ENCODE measurements around the gene FMOD.

GRCh38 chr1:203304391-203304918 is 46.5 kb downstream of the FMOD start:
- TF ChIP-seq SP3 (tag by site-specific recombination; IDR thresholded peaks at IDR 0.05) = no peak
- TF ChIP-seq REST (tag by site-specific recombination; IDR thresholded peaks at IDR 0.05) = no peak
- no peak for TF ChIP-seq ZNF18 (tag by site-specific recombination; IDR thresholded peaks at IDR 0.05)
- no peak for TF ChIP-seq ZNF658 (tag by site-specific recombination; IDR thresholded peaks at IDR 0.05)
- TF ChIP-seq ZNF280D (tag by site-specific recombination; IDR thresholded peaks at IDR 0.05) = no peak
- TF ChIP-seq CTCF (tag by site-specific recombination; IDR thresholded peaks at IDR 0.05) = no peak
- no peak for TF ChIP-seq ZNF174 (tag by site-specific recombination; IDR thresholded peaks at IDR 0.05)
- TF ChIP-seq ZNF335 (tag by site-specific recombination; conservative IDR thresholded peaks at IDR 0.05) = no peak
- no peak for TF ChIP-seq ZNF292 (tag by site-specific recombination; IDR thresholded peaks at IDR 0.05; ENCODE audit: borderline replicate concordance, low read depth)
- no peak for TF ChIP-seq ZNF677 (tag by site-specific recombination; IDR thresholded peaks at IDR 0.05)
